Anterior cingulate cortex (tissue), 58 donors: Measurements from ENCODE around the gene PRRT2.

Experiments
- DNase-seq, 58 donors: peaks; one replicate each; lab custom pipeline; 2025; lab: John Stamatoyannopoulos, UW

Gene PRRT2

DNA sequence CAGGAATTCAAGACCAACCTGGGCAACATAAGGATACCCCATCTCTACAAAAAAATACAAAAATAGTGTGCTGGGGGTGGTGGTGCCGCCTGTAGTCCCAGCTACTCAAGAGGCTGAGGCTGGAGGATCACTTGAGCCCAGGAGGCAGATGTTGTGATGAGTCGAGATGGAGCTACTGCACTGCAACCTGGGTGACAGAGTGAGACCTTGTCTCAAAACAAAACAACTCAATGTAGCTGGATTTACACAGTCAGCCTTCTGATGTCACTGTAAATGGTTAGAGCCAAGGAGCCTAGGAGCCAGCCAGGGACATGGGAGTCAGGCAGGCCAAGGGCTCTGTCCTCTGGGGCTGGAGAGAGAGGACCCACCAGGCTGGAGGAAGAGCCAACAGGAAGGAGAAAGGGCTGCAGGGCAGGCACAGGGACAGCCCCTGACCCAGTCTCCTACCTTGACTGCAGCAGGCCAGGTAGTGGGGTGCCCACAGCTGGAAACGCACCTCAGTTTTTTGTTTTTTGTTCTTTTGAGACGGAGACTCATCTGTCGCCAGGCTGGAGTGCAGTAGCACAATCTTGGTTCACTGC, 42.6 kb downstream of the PRRT2 start:
- no peak for DNase-seq

- DNase-seq = peak in 5 of 58 donors; percentile 16 to 30 (median 17)
These were observed 45.3 kb downstream of the PRRT2 start for GRCh38 chr16:29857133-29857760.

- DNase-seq = no peak
These were observed 46.3 kb downstream of the PRRT2 start for GRCh38 chr16:29858149-29858849.

DNA sequence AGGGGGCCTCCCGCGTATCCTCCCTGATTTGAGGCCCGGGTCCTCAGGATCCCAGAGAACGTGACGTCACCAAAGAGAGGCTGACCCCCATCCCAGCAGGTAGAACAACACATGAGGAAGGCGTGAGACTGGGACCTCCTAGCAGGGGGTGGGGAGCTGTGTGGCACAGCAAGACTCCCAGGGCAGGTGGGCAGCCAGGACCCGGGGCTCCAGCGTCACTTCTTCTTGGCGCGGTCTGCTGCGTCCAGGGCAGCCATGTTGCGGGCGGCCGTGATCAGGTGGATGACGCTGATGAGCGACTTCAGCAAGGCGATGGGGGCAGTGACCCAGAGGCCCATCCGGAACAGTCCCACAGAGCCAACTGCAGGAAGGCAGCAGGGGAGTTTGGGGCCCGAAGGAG, 47.0 kb downstream of the PRRT2 start:
- no peak for DNase-seq

DNA sequence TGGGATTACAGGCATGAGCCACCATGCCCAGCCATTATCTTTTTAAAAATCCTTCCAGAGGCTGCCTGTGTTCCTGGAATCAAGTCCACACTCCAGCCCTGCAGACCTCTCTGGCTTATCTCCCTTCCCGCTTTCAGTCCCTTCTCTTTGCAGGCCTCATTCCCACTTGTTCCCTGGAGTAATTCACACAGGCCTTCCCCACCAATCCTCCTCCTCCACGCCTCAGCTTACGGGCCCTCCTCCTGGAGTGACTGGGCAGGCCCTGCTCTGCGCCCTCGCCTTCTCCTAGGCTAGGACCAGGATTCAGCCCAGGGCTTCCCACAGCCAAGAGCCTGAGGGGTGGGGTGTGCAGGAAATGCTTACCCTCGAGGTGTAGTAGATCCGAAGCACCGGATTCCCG, 48.2 kb downstream of the PRRT2 start:
- DNase-seq = no peak

DNA sequence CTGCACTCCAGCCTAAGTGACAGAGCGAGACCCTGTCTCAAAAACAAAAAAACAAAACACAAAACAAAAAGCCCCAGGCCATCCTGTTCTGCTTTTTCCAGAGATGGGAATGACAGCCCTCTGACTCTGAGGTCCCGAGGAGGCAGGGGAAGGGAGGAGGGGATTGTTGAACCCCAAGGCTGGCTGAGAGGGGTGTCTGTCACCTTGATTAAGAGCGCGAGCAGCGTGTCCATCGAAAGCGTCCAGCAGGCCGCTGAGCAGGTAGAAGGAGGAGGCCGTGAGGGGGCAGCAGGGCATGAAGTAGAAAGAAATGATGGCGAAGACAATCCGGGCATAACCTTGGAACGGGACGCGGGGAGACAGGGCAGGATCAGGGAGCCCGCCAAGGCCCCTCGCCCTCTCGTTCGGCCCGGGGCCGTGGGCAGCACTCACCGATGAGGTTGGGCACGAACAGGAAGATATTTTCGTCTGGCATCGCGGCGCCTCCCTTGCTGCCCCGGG, 50.4 kb downstream of the PRRT2 start:
- DNase-seq = peak in 16 of 58 donors; percentile 10 to 57 (median 36)

- DNase-seq = peak; percentile 35 to 97 (median 91)
These were observed 51.1 kb downstream of the PRRT2 start, which contains the start of gene CDIPT for GRCh38 chr16:29862884-29863668. Gene CDIPT (minus strand): TSS chr16:29863226. CDS start chr16:29862857, 369 bp downstream.

GRCh38 chr16:29863669-29863984, 51.6 kb downstream of the PRRT2 start:
- no peak for DNase-seq

DNA sequence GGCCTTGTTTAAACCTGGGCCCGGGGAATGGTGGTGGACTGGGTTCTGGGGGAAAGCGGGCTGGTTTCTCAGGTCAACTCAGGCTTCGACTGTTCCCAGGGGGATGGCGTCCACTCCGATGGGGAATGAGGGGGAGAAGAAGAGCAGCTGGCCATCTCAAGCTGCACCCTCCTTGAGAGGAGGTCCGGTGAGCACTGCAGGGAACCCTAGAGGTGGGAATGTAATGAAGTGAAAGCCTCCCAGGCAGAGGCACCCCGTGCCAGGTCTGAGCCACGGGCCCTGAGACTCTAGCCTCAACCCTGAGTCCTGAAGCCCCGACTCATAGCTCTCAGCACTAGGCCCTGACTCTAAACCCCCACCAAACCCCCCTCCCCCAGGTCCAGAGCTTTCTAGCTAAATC, 52.2 kb downstream of the PRRT2 start:
- no peak for DNase-seq
